GM12878 (cell line): Measurements from ENCODE around the gene CWC27. TPM values are rescaled to one million over a fixed set of nuclear protein-coding genes. Genes with fewer than 3 reads are reported as not detected.

ENCODE experiments used
- ATAC-seq: fragments of 200-7000 bp; cut with Tn5 transposase; 3 replicates; pipeline ENCODE4 v1.9.1; 2020; ENCODE audit warnings: mild to moderate bottlenecking, moderate library complexity
- BruUV-seq: library from RNA; stranded (reverse); fragments of 400-500 nt; replicated peaks from 2 replicates; lab custom pipeline; 2021; lab: Mats Ljungman, UMichigan
- CTCF ChIA-PET: fragments of 300-600 bp; sonication (Branson Sonifier 250); formaldehyde crosslinking; extraction: SDS; loops from one replicate; lab custom pipeline; 2021; ENCODE audit warnings: inconsistent platforms; lab: Yijun Ruan, JAX
- POLR2A ChIA-PET: fragments of 350-600 bp; formaldehyde crosslinking; extraction: SDS; loops from one replicate; lab custom pipeline; 2021; ENCODE audit warnings: inconsistent platforms; lab: Charles Lee
- RAD21 ChIA-PET: fragments of 300-600 bp; sonication (Branson Sonifier 250); formaldehyde crosslinking; loops from one replicate; lab custom pipeline; 2023; ENCODE audit warnings: antibody characterized with exemption; ENCODE audit not compliant: unreplicated experiment; lab: Charles Lee
- SMC1A ChIA-PET: fragments of 300-600 bp; sonication (Branson Sonifier 250); formaldehyde crosslinking; loops from one replicate; lab custom pipeline; 2023; ENCODE audit not compliant: unreplicated experiment, uncharacterized antibody; lab: Charles Lee
- DNase-seq: peaks from one replicate; pipeline ENCODE4 v3.0.0-alpha.2; 2011; ENCODE audit warnings: low read depth, low spot score
- FAIRE-seq: peaks from 3 replicates; lab custom pipeline; 2011; peaks lifted over from hg19 to GRCh38; lab: Jason Lieb, UNC
- H2AFZ ChIP-seq: 2 replicates; pipeline ENCODE4 v1.6.0; 2011; ENCODE audit warnings: low read depth, low read length, control low read depth; ENCODE audit not compliant: control insufficient read depth
- H3K27ac ChIP-seq: 2 replicates; pipeline ENCODE4 v1.5.1; 2011; ENCODE audit warnings: control low read depth; ENCODE audit not compliant: control insufficient read depth, insufficient read depth
- H3K27me3 ChIP-seq, 2 experiments: replicated peaks in 1 of 2; 2 replicates each; pipeline versions ENCODE4 v1.6.0 to v1.6.1; 2011; ENCODE audit warnings: low read length in 1 of 2; ENCODE audit not compliant: control insufficient read depth in 2 of 2, insufficient read depth in 2 of 2
- H3K36me3 ChIP-seq, 2 experiments: 2 replicates each; pipeline ENCODE4 v1.5.1; 2011; ENCODE audit warnings: low read length in 1 of 2; ENCODE audit not compliant: control insufficient read depth in 2 of 2, insufficient read depth in 2 of 2
- H3K4me1 ChIP-seq: 2 replicates; pipeline ENCODE4 v1.6.1; 2011; ENCODE audit warnings: mild to moderate bottlenecking, low read length, moderate library complexity, mixed read lengths; ENCODE audit not compliant: control insufficient read depth, insufficient read depth
- H3K4me2 ChIP-seq: 2 replicates; pipeline ENCODE4 v1.6.0; 2011; ENCODE audit warnings: control low read depth; ENCODE audit not compliant: control insufficient read depth, insufficient read depth
- H3K4me3 ChIP-seq: fragments of 200-600 bp; sonication (generic); 2 replicates; pipeline ENCODE4 v1.5.1; 2016
- H3K79me2 ChIP-seq: 2 replicates; pipeline ENCODE4 v1.6.0; 2011; ENCODE audit warnings: low read length; ENCODE audit not compliant: control insufficient read depth, insufficient read depth
- H3K9ac ChIP-seq: 2 replicates; pipeline ENCODE4 v1.8.0; 2011; ENCODE audit warnings: low read length, control low read depth, mixed read lengths; ENCODE audit not compliant: control insufficient read depth, insufficient read depth
- H3K9me3 ChIP-seq: replicated peaks from 3 replicates; pipeline ENCODE4 v1.5.1; 2011; ENCODE audit warnings: mild to moderate bottlenecking, low read length; ENCODE audit not compliant: control insufficient read depth, insufficient read depth
- H4K20me1 ChIP-seq: 2 replicates; pipeline ENCODE4 v1.6.0; 2011; ENCODE audit not compliant: control insufficient read depth, insufficient read depth
- HCFC1 ChIP-seq: fragments of 150-350 bp; IDR thresholded peaks from 2 replicates; pipeline ENCODE4 v1.6.1; 2014; ENCODE audit warnings: low read length
- RB1 ChIP-seq: fragments of 450-650 bp; formaldehyde crosslinking; IDR thresholded peaks from 2 replicates; pipeline ENCODE4 v1.6.1; 2017; ENCODE audit warnings: mild to moderate bottlenecking, borderline replicate concordance
- SMAD5 ChIP-seq: IDR thresholded peaks from 2 replicates; pipeline ENCODE4 v1.6.1; 2016; ENCODE audit warnings: antibody characterized with exemption, low read depth
- WGBS: methylation state at CpG from one replicate; pipeline ENCODE4 v1.1.6; 2016; ENCODE audit warnings: low lambda C conversion rate; ENCODE audit not compliant: insufficient replicate concordance, insufficient coverage; ENCODE audit errors: missing lambda C conversion rate; 5-methylcytosine and 5-hydroxymethylcytosine counted together
- in situ Hi-C: fragments of 300-500 bp; cut with MboI; formaldehyde crosslinking; loops from 9 replicates; pipeline ENCODE4 v1.14.3; 2018; ENCODE audit warnings: mixed read lengths
- intact Hi-C: fragments of 100-400 bp; cut with micrococcal nuclease; formaldehyde crosslinking; loops from one replicate; pipeline ENCODE4 v1.14.2; 2022; ENCODE audit not compliant: unreplicated experiment
- polyA plus RNA-seq, 11 experiments: library from polyadenylated mRNA; depleted of rRNA in 4 of 11; unstranded in 6 of 11; stranded (reverse) in 5 of 11; fragments of >200 nt; fragmentation: Nextera tagmentation in 4 of 11; fragmentation: Illumina TruSeq in 1 of 11; extraction: Ambion mirVana in 4 of 11; extraction: Trizol in 1 of 11; gene quantifications; 1 replicate in 1 of 11; 2 replicates in 10 of 11; pipeline versions ENCODE4 v1.2.1 to v1.2.3, GENCODE V29; 2011 to 2016; ENCODE audit warnings: inconsistent platforms in 2 of 11, missing spikeins in 2 of 11, low read depth in 1 of 11
- total RNA-seq, 4 experiments: library from RNA; depleted of rRNA in 3 of 4; stranded (reverse); fragments of >200 nt in 3 of 4; fragmentation: Illumina TruSeq in 1 of 4; extraction: Trizol in 1 of 4; gene quantifications; 2 replicates each; pipeline versions ENCODE4 v1.2.1 to v1.2.3, GENCODE V29; 2013 to 2021
- TF ChIP-seq, protein P1 (sequence below): IDR thresholded peaks from 2 replicates; pipeline ENCODE4 v1.6.1; 2011; ENCODE audit warnings: mild to moderate bottlenecking, low read depth, low read length, moderate library complexity; ENCODE audit not compliant: insufficient replicate concordance
- TF ChIP-seq, protein P2 (sequence below): fragments of 450-650 bp; IDR thresholded peaks from 2 replicates; pipeline ENCODE4 v1.6.1; 2017; ENCODE audit warnings: mild to moderate bottlenecking
- TF ChIP-seq, protein P3 (sequence below): IDR thresholded peaks from 2 replicates; pipeline ENCODE4 v1.6.1; 2012; ENCODE audit warnings: improper control_type of control experiment, low read depth, low read length; ENCODE audit not compliant: insufficient replicate concordance
- TF ChIP-seq, protein P4 (sequence below): fragments of 450-650 bp; IDR thresholded peaks from 2 replicates; pipeline ENCODE4 v1.6.1; 2014; ENCODE audit warnings: mild to moderate bottlenecking

Gene CWC27
- total and polyA plus RNA-seq, 10 of the 15 experiments (the other 5 are each of a cell fraction or from before 2014, with no cell fraction given), result 21.7 to 61.9 (median 47.0) TPM

DNA sequence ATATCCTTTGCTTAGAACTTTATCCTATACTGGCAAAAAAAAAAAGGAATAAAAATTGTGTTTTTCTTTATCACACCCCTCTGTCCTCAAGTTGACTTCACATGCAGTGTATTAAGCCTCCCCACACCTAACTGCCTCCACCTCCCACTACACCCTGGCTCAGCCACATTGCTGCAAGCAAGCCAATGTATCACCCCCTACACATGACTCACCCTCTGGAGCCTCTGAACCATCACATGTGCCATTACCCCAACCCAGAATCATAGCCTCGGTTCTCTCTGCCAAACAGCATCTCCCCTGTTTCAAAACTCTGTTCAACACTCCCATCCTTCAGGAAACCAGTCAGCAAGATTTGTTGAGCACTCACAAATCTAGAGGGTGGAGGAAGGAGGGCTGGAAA, 209.0 kb downstream of the CWC27 start (continued):
- TF ChIP-seq HCFC1, result no peak

DNA sequence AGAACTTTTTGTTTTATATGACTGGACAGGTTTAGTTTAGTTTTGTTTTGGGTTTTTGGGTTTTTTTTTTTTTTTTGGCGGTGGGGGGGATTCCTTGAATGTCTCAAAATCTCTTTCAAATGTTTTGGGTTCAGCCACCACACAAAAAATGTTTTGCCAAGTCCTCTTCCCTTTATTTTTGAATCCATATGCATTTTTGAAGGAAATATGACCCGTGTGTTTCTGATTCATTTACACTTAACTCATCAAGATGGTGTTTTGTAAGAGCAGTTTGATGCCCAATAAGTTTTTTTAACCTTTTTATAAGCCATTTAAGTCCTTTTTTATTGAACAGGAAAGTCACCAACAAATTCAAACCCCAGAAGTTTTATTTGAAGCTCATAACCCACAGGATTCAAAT, 209.8 kb downstream of the CWC27 start:
- TSS peak; percentile 42 for BruUV-seq
- peaks cover 0 to 2% of the 10 kb centered on the region in 2 experiments; a peak in 3 of 4 replicates for H3K36me3 ChIP-seq
- H3K27me3 ChIP-seq, result no peaks in the 10 kb centered on the region
- intact Hi-C loops, result loop anchor here (10.0 kb wide), 1 partner anchor 86 kb away; no protein-coding TSS in a partner anchor
- H3K79me2 ChIP-seq, result no peaks in the 10 kb centered on the region
- ChIA-PET RAD21 (interaction anchor here (0.7 kb wide), 1 partner anchor 81 kb away, joined by 3 read pairs; no protein-coding TSS in a partner anchor), CTCF (interaction anchor here (0.9 to 1.0 kb wide), 3 partner anchors 10 to 124 kb away, joined by 3 read pairs; no protein-coding TSS in a partner anchor), SMC1A (interaction anchor here (0.8 to 1.8 kb wide), 4 partner anchors 15 to 83 kb away, joined by 3 to 5 read pairs (median 4); no protein-coding TSS in a partner anchor), POLR2A (no interaction called here)
- H3K4me3 ChIP-seq, result no peak overlapping the region
- H3K9ac ChIP-seq, result no peak overlapping the region
- H3K9me3 ChIP-seq, result no peaks in the 10 kb centered on the region
- in situ Hi-C loops, result no loop called here
- no peak overlapping the region for H2AFZ ChIP-seq
- peaks cover 8% of the 10 kb centered on the region; the same call in 1 of the 2 replicates for H3K4me1 ChIP-seq
- H3K4me2 ChIP-seq, result no peak overlapping the region
- FAIRE-seq (no peak), DNase-seq (no peak), ATAC-seq (no peak)
- H4K20me1 ChIP-seq, result no peaks in the 10 kb centered on the region
- H3K27ac ChIP-seq, result no peak overlapping the region
- WGBS, result 83% methylated on average over 2 of the region's 2 CpGs
- TF ChIP-seq, protein P1, sequence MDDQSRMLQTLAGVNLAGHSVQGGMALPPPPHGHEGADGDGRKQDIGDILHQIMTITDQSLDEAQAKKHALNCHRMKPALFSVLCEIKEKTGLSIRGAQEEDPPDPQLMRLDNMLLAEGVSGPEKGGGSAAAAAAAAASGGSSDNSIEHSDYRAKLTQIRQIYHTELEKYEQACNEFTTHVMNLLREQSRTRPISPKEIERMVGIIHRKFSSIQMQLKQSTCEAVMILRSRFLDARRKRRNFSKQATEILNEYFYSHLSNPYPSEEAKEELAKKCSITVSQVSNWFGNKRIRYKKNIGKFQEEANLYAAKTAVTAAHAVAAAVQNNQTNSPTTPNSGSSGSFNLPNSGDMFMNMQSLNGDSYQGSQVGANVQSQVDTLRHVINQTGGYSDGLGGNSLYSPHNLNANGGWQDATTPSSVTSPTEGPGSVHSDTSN, result no peak
- TF ChIP-seq, protein P2, sequence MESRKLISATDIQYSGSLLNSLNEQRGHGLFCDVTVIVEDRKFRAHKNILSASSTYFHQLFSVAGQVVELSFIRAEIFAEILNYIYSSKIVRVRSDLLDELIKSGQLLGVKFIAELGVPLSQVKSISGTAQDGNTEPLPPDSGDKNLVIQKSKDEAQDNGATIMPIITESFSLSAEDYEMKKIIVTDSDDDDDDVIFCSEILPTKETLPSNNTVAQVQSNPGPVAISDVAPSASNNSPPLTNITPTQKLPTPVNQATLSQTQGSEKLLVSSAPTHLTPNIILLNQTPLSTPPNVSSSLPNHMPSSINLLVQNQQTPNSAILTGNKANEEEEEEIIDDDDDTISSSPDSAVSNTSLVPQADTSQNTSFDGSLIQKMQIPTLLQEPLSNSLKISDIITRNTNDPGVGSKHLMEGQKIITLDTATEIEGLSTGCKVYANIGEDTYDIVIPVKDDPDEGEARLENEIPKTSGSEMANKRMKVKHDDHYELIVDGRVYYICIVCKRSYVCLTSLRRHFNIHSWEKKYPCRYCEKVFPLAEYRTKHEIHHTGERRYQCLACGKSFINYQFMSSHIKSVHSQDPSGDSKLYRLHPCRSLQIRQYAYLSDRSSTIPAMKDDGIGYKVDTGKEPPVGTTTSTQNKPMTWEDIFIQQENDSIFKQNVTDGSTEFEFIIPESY, result no peak
- TF ChIP-seq RB1 (no peak), SMAD5 (no peak)
- TF ChIP-seq, protein P3, sequence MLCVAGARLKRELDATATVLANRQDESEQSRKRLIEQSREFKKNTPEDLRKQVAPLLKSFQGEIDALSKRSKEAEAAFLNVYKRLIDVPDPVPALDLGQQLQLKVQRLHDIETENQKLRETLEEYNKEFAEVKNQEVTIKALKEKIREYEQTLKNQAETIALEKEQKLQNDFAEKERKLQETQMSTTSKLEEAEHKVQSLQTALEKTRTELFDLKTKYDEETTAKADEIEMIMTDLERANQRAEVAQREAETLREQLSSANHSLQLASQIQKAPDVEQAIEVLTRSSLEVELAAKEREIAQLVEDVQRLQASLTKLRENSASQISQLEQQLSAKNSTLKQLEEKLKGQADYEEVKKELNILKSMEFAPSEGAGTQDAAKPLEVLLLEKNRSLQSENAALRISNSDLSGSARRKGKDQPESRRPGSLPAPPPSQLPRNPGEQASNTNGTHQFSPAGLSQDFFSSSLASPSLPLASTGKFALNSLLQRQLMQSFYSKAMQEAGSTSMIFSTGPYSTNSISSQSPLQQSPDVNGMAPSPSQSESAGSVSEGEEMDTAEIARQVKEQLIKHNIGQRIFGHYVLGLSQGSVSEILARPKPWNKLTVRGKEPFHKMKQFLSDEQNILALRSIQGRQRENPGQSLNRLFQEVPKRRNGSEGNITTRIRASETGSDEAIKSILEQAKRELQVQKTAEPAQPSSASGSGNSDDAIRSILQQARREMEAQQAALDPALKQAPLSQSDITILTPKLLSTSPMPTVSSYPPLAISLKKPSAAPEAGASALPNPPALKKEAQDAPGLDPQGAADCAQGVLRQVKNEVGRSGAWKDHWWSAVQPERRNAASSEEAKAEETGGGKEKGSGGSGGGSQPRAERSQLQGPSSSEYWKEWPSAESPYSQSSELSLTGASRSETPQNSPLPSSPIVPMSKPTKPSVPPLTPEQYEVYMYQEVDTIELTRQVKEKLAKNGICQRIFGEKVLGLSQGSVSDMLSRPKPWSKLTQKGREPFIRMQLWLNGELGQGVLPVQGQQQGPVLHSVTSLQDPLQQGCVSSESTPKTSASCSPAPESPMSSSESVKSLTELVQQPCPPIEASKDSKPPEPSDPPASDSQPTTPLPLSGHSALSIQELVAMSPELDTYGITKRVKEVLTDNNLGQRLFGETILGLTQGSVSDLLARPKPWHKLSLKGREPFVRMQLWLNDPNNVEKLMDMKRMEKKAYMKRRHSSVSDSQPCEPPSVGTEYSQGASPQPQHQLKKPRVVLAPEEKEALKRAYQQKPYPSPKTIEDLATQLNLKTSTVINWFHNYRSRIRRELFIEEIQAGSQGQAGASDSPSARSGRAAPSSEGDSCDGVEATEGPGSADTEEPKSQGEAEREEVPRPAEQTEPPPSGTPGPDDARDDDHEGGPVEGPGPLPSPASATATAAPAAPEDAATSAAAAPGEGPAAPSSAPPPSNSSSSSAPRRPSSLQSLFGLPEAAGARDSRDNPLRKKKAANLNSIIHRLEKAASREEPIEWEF, result no peak
- TF ChIP-seq, protein P4, sequence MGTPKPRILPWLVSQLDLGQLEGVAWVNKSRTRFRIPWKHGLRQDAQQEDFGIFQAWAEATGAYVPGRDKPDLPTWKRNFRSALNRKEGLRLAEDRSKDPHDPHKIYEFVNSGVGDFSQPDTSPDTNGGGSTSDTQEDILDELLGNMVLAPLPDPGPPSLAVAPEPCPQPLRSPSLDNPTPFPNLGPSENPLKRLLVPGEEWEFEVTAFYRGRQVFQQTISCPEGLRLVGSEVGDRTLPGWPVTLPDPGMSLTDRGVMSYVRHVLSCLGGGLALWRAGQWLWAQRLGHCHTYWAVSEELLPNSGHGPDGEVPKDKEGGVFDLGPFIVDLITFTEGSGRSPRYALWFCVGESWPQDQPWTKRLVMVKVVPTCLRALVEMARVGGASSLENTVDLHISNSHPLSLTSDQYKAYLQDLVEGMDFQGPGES, result no peak
